Pons (tissue), 1 donor: Measurements from ENCODE around the gene SLC25A26.

Experiments
- DNase-seq: peaks from one replicate; pipeline ENCODE4 v3.0.0-alpha.2; 2016; ENCODE audit warnings: low spot score

Gene SLC25A26

DNA sequence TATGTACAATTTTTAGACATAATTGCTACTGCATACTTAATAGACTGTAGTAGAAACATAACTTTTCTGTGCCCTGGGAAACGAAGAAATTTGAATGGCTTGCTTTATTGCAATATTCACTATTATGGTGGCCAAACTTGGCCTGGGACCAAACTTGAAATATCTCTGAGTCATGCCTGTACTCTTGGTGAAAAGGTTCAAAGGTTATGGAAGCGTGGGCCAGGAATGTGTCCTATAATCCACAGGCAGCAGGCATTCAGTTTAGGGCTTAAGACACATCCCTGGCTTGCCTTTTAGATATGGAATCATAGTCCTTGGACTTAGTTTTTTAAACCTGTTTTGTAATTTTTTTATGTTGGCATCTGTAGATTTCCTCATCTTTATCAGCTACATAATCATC is 155.8 kb downstream of the SLC25A26 start:
- no peak for DNase-seq

DNA sequence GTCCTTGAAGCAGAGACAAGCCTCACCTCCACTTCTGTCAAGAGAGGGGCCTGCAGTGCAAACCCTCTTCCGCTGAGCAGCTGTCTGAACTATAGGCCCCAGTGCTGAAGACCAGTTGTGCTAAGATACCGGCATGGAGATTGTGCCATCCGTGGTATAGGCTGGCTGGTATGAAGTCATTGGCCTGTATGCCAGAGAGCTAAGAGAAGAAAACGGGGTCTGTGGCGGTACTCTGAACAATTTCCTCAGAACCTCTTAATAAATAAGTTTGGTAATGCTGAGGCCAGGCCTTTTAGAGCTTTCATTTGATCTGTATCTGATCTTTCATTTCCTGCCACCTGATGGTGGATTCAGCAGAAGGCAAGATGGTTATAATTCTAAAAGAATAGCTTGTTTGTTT is 157.0 kb downstream of the SLC25A26 start:
- no peak for DNase-seq

DNA sequence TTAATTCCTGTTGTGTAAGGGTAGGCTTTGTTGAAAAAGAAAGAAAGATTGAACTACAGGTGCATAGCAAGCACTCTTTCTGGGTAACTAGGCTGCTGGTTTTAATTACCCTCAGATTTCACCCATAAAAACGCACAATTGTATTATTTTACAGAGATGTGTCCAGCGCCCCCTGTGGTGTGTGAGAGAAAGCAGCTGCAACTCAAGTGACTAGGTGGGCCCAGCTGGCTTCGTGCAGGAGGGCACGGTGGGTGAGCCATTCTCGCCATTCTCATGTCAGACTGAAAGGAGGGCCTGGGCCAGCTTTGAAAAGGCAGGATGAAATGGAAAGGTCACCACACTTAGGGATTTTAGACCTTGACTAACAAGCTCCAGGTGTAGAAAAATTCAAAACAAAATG is 157.5 kb downstream of the SLC25A26 start:
- peak; percentile 53 for DNase-seq

DNA sequence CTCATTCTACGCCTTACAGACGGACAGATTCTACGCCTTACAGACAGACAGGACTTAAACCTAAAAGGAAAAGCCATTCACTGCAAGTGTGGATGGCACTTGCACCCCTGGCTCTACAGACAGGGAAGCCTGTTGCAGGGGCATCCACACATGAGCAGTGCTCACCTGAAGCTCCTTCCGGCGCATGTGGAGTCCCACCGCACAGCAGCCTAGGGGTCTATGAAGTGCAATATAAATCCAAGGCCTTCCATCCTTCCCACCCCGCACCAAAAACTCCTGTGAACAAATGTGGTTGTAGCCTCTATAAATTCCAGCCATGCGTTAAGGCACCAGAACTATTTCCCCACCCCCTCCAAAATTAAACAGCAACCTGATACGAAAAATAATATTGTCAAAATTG is 158.8 kb downstream of the SLC25A26 start:
- DNase-seq: no peak

DNA sequence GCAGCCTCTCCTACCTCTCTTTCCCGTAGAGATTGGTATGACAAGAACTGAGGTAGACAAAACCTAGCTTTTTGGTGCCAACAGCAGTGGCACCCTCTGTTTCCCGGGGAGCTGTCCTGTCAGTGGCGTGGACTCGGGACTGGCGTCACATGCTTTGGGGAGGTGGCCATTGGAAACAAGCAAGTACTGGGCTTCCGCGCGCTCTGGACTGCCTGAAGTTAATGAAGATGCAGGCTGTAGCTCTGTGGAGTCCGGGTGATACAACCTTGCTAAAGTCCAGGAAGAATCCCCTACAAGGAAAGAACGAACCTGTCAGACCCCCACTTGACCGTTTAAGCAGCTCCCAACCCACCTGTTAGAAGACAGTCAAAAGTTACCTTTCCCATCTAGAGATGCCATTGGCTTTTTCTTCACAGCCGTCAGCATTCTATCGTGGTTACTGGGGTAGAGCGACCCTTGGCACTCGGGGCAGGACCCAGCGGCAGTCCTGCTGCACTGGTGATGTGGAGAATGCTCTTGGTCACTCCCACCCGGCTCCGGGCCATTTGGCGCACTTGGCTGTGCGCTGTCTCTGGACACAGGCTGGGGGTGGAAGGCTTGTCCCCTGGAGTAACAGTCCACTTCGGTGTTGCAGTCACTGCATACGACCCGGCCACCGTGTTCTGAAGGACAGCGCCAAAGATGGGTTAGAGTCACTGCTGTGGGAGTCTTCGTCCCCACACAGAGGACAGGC is 159.6 kb downstream of the SLC25A26 start:
- no peak for DNase-seq

DNA sequence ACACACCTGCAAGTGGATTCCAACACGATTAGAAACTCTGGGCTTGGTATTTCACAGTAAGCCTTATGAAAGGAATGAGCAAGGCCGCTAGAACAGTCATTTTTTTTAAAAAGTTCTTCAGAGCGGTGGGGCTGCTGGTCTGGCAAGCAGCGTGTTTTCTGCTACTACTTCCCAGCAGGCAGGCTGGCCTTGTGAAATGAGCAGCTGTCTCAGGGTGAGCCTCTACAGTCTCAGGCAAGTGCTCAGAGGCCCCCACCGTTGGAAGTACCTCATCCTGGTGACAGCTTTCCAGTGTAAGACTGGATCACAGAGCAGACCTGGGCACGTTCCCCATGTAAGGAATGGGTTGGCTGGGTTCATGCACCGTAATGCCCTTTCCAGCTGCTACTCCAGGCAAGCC is 160.8 kb downstream of the SLC25A26 start:
- DNase-seq: no peak

DNA sequence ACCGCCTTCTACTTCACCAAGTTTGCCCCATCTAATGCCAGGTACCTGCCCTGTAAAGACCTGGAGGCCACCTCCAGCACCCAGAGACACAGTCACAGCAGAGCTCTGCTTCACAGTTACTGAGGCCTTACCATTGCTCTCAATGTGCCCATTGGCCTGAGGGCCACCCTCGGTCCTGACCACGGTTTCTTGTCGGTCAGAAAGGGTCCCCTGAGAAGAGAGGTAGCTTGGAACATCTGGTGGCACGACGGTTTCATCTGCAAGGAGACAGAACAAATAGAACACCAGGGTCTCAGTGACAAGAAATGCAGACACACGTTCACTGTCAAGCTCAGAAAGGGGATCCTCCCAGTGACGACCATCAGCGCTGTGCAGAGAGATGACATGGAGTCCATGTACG is 161.3 kb downstream of the SLC25A26 start:
- no peak for DNase-seq

DNA sequence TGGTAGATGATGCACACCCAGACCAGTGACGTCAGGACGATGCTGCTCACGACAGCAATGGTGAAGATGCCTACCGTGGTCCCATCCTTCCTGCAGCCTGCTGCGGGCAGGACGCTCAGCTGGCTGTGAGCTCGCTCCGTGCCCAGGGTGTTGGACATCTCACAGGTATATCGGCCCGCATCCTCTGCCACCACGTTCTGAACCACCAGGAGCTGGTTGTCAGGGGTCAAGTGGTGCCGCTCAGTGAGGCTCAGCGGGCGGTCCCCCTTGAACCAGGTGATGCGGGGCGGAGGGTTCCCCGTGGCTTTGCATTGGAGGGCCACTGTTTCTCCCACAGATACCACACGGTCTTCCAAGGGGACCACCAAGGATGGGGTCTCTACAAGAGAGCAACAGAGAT is 162.2 kb downstream of the SLC25A26 start:
- no peak for DNase-seq

DNA sequence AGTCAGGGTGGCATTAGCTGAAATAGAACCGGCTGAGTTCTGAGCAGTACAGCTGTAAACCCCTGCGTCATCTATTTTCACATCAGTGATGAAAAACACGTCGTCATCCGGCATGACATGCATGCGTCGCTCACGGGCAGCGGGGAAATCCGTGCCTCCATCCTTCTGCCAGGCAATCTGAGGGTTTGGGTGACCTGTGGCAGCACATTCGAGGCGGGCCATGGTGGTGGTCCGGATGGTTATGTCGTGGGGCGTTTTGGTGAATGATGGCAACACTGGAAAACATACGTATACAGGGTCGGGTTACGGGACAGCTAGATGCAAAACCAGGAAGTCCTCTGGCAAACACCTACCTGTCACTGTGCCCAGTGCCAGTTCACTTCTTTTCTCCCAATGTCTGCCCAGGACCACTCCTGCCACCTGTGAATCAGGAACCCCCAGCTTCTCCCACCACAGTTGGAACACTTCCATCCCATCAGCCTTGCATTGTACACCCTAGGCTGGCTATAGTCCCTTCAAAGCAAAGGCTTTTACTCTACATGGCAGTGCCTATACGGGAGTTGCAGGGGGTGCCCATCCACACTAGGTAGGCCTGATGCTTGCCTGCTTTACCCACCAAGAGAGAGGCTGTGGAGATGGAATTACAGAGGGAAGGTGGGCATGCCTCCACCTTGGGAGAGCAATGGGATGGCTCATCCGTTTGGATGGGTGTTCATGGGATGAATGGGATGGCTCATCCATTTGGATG is 163.4 kb downstream of the SLC25A26 start:
- no peak for DNase-seq

DNA sequence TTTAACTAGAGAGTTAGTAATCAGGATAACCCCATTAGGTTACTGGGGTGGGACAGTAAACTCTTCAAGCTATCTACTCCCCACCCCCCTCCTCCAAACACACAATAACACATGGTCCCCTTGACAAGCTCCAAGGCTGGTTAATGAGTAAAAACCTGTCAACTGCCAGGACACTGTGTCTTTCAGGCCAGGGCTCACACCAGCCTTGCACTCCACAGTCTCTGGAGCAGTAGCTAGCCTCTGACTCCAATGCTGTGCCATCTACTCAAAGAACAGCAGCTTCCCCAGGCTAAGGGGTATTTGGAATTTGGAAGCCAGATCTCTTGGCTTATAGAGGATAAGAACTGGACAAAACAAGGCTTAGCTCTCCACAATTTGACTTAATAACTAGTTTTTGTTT is 164.3 kb downstream of the SLC25A26 start:
- DNase-seq: no peak

DNA sequence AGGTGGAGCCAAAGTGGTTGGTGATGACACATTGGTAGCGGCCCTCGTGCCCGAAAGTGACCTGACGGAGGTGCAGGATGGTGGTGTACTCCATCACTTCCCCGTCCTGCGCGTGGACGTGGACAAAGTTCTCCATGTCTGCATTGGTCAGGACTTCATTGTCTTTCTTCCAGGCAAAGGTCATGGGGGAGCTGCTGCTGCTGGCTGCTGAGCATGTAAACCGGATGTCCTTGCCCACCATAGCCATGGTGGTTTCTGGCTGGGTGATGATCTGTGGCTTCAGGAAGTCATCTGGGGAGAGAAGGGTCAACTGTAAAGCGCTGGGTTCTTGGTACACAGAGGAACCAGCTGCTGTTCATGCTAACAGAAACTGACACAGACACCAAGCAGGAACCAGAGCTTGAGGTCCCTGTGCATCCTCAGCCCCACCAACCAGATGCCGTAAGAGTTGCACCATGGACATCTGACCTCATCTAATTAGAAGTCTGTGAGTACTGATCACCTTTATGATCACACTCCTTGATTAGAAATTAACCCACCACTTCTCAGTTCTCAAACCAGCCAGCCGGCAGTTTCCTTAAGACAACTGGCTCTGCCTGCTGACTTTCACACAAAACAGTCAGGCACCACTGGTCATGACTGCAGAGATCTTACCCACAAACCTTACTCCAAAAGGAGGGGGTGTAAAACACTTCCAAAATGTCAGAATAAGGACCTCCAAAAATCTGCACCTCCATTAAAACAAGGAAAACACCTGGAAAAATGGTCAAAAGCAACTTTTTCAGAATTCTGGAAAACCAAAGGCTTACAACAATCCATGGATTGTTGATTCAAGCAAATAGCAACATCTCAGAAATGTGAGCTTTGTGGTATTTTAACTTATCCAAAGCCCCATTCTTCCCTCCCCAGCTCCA is 165.5 kb downstream of the SLC25A26 start:
- no peak for DNase-seq

DNA sequence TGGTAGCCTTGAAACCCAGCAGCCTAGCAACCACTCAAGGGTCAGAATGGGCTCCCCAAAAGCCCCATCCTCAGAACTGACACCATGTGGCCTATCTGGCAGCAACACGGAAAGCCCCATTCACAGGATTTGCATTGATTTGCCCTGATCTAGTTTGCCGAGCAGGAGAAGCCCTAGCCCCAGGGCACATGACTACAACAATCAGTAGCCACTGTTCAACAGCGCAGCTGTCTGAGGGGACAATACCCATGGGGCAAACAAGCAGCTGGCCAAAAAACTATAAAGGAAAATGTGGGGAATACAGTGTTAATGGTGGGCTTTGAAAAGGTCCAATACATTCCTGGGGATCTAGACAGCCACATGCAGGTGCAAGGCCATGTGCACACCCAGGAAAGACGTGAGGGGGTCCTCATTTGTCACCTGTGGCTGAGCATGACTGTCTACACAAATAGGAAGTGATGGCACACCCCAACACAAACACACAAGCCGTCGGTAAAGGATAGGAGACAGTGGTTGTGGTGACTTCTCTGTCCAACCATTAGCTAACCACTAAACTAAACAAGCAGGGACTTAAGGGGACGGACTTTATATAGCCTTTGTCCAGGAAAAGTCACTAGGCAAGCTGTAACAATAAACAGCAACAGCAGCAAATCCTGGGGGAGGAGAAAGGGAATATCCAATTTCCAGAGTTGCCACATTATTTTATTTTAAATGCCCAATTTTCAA is 166.3 kb downstream of the SLC25A26 start:
- peak; percentile 76 for DNase-seq

DNA sequence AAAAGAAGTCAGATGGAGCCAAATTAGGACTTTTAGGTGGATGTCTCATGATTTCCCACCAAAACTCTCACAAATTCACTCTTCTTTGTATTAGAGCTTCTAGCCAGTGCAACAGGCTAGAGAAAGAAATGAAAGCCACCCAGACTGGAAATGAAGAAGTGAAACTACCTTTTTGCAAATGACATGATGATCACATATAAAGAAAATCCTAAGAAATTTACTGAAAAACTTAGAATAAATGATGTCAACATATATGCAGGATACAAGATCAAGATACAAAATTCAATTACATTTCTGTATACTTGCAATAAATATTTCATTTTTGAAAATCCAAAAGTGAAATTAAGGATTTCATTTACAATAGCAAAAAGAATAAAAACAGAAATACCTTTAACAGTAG is 169.2 kb downstream of the SLC25A26 start:
- no peak for DNase-seq

DNA sequence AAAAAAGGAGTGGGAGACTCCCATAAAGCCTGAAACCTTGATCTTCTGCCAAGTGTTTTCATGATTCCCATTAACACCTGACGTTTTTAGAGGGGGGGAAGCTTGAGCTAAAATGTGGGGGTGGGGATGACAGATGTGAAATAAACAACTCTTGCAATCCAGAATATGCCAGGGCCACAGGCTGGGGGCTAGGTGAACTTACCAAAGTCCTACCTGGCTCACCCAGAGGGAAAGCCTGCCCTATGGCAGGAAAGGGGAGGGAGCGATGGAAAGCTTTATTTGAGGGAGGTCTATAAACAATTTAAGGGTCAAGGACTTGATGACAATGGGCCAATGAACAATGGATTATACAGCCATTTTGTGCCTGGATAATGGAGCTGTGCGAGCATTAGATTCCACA is 171.7 kb downstream of the SLC25A26 start:
- no peak for DNase-seq

DNA sequence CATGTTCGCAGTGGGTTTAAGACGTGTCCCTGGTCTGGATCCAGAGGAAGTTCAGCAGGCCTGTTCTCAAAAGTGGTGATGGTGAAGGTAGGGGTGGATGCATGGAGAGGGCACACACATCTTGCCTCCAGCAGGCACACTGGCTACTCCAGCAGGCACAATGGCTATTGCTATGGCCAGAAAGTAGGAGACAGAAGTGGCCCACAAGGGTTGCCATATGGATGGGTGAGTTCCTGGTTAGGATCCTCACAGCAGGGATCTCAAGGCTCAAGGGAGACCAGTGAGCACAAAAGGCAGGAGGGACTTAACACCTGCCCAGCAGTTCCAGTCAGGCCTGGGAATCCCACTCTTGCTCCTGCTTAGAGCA is 172.1 kb downstream of the SLC25A26 start:
- DNase-seq: no peak

DNA sequence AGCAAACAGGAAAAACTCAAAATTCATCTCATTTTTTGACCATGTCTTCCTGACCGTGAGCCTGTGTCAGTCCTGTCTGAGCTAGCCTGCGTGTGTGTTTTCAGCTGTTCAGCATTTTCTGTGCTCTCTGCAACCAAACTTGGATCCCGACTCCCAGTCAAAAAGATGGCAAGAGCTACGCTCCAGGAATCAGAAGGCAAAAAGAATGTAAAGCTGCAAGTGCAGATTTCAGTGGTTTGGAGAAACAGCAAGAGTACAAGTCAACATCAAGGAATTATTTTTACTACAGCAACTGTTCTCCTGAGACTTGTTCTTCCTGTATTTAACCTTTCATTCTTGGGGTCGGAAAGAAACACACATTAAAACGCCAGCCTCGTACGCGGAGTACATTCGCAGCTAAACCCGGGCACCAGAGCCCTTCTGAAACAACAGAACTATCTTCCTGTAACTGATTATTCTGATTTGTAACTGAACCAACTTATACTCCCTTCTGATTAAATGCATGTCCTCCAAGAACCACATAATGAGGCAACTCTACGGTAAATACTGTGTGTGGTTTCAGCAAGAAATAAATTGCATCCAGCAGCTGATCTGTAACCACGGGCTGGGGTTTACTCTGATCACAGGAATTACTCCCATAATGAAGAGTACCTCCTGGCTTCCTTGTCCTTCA is 172.7 kb downstream of the SLC25A26 start:
- DNase-seq: no peak

DNA sequence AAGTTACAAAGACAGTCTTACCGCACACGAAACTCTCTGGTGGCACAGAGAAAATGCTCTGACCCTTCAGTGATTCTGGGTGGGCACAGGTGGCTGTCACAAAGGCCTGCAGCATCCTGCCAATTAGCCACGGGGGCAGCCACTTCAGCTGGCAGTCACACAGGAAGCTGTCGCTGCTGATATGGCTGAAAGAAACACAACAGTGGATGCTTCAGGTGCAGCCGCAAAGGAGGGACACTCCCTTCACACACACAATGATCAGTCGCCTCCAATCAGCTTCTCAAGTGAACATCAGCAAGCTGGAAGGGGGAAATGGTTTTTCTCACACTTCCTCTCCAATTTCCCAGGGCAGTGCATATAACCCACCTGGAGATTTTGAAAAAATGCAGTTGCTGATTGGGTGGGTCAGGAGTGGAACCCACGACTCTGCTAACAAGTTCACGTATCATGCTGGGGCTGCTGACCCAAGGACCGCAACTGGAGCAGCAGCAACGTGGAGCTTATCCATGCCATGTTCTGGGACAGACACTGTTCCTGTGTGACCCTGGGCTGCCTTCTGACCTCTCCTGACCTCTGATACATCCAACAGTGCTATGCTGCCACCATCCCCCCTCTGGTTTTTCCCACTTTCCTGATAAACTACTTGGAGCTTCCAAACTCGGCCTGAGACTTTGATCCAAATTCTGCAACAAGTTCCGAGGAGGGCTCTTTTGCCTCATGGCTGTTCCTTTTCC is 173.4 kb downstream of the SLC25A26 start:
- DNase-seq: no peak

DNA sequence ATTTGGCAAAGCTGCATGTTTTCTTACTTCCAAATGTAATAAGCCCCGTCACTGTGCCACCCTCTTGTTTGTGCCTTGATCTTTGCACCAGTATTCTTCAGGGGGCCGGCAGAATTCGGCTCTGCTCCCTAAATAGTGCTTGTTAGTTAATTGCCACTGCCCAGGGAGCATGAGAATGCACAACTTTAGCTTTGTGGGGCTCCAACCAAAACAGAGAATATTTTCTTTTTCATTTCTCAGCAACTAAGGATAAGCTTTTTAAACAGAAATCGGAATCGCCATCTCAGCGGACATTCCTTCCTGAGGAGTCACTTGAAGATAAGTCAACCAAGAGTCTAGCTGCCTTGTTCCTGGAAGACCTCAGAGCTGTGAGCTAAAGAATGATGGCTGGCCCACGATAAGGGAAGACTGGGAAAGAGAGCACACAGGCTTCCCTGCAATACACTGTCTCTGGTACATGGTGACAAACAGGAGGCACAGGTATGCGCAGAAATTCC is 174.0 kb downstream of the SLC25A26 start:
- DNase-seq: no peak

DNA sequence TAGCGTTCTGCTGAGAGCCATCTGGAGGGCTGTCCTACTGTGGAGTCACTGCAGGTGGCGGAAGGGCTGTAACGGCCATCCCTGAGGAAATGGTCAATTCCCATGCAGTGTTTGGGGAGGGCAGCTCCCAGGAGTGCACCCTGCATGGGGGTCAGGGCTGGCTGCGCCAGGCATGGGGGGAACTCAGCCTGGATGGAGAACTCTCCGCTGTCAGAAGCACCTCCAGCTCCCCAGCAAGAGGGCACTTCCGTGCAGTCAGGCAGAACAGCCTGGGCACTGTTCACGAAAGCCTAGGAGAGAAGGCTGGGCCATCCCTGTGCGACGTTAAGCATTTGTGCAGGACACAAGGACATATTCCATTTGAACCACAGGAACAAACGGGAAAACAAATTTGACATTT is 174.8 kb downstream of the SLC25A26 start:
- no peak for DNase-seq

DNA sequence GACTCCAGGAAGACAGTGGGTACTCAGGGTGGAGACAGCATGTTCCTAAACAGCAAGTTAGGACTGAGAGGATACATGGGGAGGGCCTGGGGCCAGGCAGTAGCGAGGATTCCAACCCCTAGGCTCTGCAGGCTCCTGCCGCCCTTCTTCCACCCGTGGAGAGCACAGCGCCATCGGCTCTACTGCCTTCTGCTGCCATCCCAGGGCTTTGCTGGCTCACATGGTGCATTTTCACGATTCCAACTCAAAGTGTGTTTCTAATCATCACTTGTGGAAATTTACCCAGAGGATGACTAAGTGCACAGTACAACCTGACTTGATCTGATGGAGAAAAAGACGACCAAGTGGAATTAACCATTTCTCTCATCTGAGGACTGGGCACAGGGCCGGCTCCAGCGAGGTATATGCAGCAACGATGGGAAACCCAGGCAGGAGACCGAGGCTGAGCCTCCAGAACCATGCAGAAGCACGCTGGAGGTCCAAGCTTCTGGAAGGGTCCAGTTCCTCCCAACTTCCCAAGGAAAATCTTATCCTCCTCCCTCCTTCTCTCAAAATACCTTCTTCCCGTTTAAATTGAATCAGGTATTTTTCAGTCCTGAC is 175.5 kb downstream of the SLC25A26 start:
- DNase-seq: no peak
